ENCODE measurements around the gene THSD4. TPM values are rescaled to one million over a fixed set of nuclear protein-coding genes. Genes with fewer than 3 reads are reported as not detected.

THSD4 gene
- total RNA-seq, 1 experiment from 2014 or later: 65.4 TPM

GRCh38 chr15:71273731-71274447 is 158.6 kb downstream of the THSD4 start:
- intact Hi-C loops (cut with micrococcal nuclease; ENCODE audit: unreplicated experiment): no loop called here
- H3K4me3 ChIP-seq (ENCODE audit: low read depth in 2 of 2, low read length in 2 of 2): no peak overlapping the region
- H3K4me1 ChIP-seq (ENCODE audit: control insufficient read depth, insufficient read depth, low read length): peaks cover 34% of the 10 kb centered on the region
- CTCF ChIA-PET: no interaction called here
- POLR2A ChIA-PET: no interaction called here
- peak; percentile 50 for ATAC-seq
- TF ChIP-seq, protein P1, sequence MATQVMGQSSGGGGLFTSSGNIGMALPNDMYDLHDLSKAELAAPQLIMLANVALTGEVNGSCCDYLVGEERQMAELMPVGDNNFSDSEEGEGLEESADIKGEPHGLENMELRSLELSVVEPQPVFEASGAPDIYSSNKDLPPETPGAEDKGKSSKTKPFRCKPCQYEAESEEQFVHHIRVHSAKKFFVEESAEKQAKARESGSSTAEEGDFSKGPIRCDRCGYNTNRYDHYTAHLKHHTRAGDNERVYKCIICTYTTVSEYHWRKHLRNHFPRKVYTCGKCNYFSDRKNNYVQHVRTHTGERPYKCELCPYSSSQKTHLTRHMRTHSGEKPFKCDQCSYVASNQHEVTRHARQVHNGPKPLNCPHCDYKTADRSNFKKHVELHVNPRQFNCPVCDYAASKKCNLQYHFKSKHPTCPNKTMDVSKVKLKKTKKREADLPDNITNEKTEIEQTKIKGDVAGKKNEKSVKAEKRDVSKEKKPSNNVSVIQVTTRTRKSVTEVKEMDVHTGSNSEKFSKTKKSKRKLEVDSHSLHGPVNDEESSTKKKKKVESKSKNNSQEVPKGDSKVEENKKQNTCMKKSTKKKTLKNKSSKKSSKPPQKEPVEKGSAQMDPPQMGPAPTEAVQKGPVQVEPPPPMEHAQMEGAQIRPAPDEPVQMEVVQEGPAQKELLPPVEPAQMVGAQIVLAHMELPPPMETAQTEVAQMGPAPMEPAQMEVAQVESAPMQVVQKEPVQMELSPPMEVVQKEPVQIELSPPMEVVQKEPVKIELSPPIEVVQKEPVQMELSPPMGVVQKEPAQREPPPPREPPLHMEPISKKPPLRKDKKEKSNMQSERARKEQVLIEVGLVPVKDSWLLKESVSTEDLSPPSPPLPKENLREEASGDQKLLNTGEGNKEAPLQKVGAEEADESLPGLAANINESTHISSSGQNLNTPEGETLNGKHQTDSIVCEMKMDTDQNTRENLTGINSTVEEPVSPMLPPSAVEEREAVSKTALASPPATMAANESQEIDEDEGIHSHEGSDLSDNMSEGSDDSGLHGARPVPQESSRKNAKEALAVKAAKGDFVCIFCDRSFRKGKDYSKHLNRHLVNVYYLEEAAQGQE (IDR thresholded peaks at IDR 0.05; ENCODE audit: insufficient read depth in 1 of 2, low read depth in 2 of 2, low read length in 1 of 2): no peak
- TF ChIP-seq TCF7L2 (IDR thresholded peaks at IDR 0.05; ENCODE audit: low read depth, low read length) (no peak), SIN3A (IDR thresholded peaks at IDR 0.05; ENCODE audit: borderline replicate concordance, insufficient read depth, low read depth, low read length) (no peak), CTCF (IDR thresholded peaks at IDR 0.05) (no peak), POLR2AphosphoS5 (IDR thresholded peaks at IDR 0.05; ENCODE audit: low read depth, low read length) (no peak)
- BruUV-seq (replicated peaks): no TSS peak
- peaks cover 8% of the 10 kb centered on the region; the same call in 1 of the 2 replicates for H3K9me3 ChIP-seq (ENCODE audit: control insufficient read depth, insufficient read depth, low read depth, low read length)
- no peaks in the 10 kb centered on the region for H3K27me3 ChIP-seq (ENCODE audit: control insufficient read depth, insufficient read depth, low read length)
- H3K36me3 ChIP-seq (ENCODE audit: control insufficient read depth, insufficient read depth, low read length): no peaks in the 10 kb centered on the region
- H3K27ac ChIP-seq (ENCODE audit: low read length): peak overlapping the region; percentile 73
- in situ Hi-C loops (cut with HindIII; ENCODE audit: low pct_unique_long_range_greater_than_20kb, low sequenced_read_pairs): no loop called here
- no peak for DNase-seq (ENCODE audit: low read depth, low spot score)

- BruUV-seq (replicated peaks): no TSS peak
- intact Hi-C loops (cut with micrococcal nuclease; ENCODE audit: unreplicated experiment) (no loop called here), in situ Hi-C loops (cut with HindIII; ENCODE audit: low pct_unique_long_range_greater_than_20kb, low sequenced_read_pairs) (no loop called here)
- DNase-seq (ENCODE audit: low read depth, low spot score): no peak
- Histone ChIP-seq H3K27me3 (ENCODE audit: control insufficient read depth, insufficient read depth, low read length) (no peaks in the 10 kb centered on the region), H3K36me3 (ENCODE audit: control insufficient read depth, insufficient read depth, low read length) (no peaks in the 10 kb centered on the region), H3K9me3 (ENCODE audit: control insufficient read depth, insufficient read depth, low read depth, low read length) (peaks cover 8% of the 10 kb centered on the region; the same call in 1 of the 2 replicates), H3K4me1 (ENCODE audit: control insufficient read depth, insufficient read depth, low read length) (peaks cover 38% of the 10 kb centered on the region), H3K4me3 (ENCODE audit: low read depth in 2 of 2, low read length in 2 of 2) (no peak overlapping the region), H3K27ac (ENCODE audit: low read length) (peak overlapping the region; percentile 73)
- CTCF ChIA-PET: no interaction called here
- POLR2A ChIA-PET: interaction anchor here (0.6 kb wide), 1 partner anchor 268 kb away, joined by 4 read pairs; no protein-coding TSS in a partner anchor
- TF ChIP-seq, protein P1 (IDR thresholded peaks at IDR 0.05; ENCODE audit: insufficient read depth in 1 of 2, low read depth in 2 of 2, low read length in 1 of 2): no peak
- TF ChIP-seq POLR2AphosphoS5 (IDR thresholded peaks at IDR 0.05; ENCODE audit: low read depth, low read length): no peak
- no peak for TF ChIP-seq CTCF (IDR thresholded peaks at IDR 0.05)
- TF ChIP-seq TCF7L2 (IDR thresholded peaks at IDR 0.05; ENCODE audit: low read depth, low read length): no peak
- no peak for TF ChIP-seq SIN3A (IDR thresholded peaks at IDR 0.05; ENCODE audit: borderline replicate concordance, insufficient read depth, low read depth, low read length)
- ATAC-seq: peak; percentile 66; the same call in 1 of the 2 replicates
These were observed 159.2 kb downstream of the THSD4 start for GRCh38 chr15:71274448-71274798.
